ENCODE results near the gene ASIC4.

GRCh38 chr2:219536425-219536824 is 22.1 kb downstream of the ASIC4 start:
- TF ChIP-seq GABPA (IDR thresholded peaks at IDR 0.05; ENCODE audit: borderline replicate concordance, insufficient read depth, low read length), result no peak
- no peak for TF ChIP-seq SAP30 (IDR thresholded peaks at IDR 0.05; ENCODE audit: insufficient read depth, insufficient replicate concordance, low read length)
- no peak for TF ChIP-seq TEAD4 (IDR thresholded peaks at IDR 0.05; ENCODE audit: low read depth, low read length)
- TF ChIP-seq POLR2A (IDR thresholded peaks at IDR 0.05; ENCODE audit: control extremely low read depth in 1 of 2, low read depth in 2 of 2, low read length in 2 of 2), result no peak
- TF ChIP-seq, protein P1, sequence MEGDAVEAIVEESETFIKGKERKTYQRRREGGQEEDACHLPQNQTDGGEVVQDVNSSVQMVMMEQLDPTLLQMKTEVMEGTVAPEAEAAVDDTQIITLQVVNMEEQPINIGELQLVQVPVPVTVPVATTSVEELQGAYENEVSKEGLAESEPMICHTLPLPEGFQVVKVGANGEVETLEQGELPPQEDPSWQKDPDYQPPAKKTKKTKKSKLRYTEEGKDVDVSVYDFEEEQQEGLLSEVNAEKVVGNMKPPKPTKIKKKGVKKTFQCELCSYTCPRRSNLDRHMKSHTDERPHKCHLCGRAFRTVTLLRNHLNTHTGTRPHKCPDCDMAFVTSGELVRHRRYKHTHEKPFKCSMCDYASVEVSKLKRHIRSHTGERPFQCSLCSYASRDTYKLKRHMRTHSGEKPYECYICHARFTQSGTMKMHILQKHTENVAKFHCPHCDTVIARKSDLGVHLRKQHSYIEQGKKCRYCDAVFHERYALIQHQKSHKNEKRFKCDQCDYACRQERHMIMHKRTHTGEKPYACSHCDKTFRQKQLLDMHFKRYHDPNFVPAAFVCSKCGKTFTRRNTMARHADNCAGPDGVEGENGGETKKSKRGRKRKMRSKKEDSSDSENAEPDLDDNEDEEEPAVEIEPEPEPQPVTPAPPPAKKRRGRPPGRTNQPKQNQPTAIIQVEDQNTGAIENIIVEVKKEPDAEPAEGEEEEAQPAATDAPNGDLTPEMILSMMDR (IDR thresholded peaks at IDR 0.05; ENCODE audit: control extremely low read depth in 1 of 3, insufficient read depth in 1 of 3, low read depth in 1 of 3, low read length in 3 of 3), result no peak
- no peak for TF ChIP-seq POU5F1 (IDR thresholded peaks at IDR 0.05; ENCODE audit: low read depth, low read length)
- TF ChIP-seq CEBPB (IDR thresholded peaks at IDR 0.05; ENCODE audit: low read depth, low read length), result no peak
